Muscle layer of colon (tissue), 2 donors: ENCODE results near the gene TUBGCP3.

Source experiments
- H3K27ac ChIP-seq: one replicate; pipeline ENCODE4 v1.7.0; 2013; ENCODE audit warnings: low read depth, mild to moderate bottlenecking, low read length, moderate library complexity
- H3K27me3 ChIP-seq, 2 donors: one replicate each; pipeline ENCODE4 v1.7.0; 2013; ENCODE audit warnings: low read length in 2 of 2, mild to moderate bottlenecking in 2 of 2; ENCODE audit not compliant: insufficient read depth in 2 of 2, control insufficient read depth in 1 of 2
- H3K36me3 ChIP-seq: one replicate; pipeline ENCODE4 v1.7.0; 2013; ENCODE audit warnings: mild to moderate bottlenecking, low read length; ENCODE audit not compliant: insufficient read depth
- H3K4me1 ChIP-seq: one replicate; pipeline ENCODE4 v1.7.0; 2013; ENCODE audit warnings: mild to moderate bottlenecking, low read length; ENCODE audit not compliant: insufficient read depth
- H3K4me3 ChIP-seq, 2 donors: one replicate each; pipeline ENCODE4 v1.7.0; 2013; ENCODE audit warnings: low read length in 2 of 2, low read depth in 1 of 2, mild to moderate bottlenecking in 1 of 2, moderate library complexity in 1 of 2
- H3K9ac ChIP-seq: one replicate; pipeline ENCODE4 v1.7.0; 2013; ENCODE audit warnings: low read length
- H3K9me3 ChIP-seq: one replicate; pipeline ENCODE4 v1.7.0; 2013; ENCODE audit warnings: mild to moderate bottlenecking, low read length
- donor health status: abdominal sarcoma.
- donor health status: Adenocarcinoma of cecum.

Gene TUBGCP3

DNA sequence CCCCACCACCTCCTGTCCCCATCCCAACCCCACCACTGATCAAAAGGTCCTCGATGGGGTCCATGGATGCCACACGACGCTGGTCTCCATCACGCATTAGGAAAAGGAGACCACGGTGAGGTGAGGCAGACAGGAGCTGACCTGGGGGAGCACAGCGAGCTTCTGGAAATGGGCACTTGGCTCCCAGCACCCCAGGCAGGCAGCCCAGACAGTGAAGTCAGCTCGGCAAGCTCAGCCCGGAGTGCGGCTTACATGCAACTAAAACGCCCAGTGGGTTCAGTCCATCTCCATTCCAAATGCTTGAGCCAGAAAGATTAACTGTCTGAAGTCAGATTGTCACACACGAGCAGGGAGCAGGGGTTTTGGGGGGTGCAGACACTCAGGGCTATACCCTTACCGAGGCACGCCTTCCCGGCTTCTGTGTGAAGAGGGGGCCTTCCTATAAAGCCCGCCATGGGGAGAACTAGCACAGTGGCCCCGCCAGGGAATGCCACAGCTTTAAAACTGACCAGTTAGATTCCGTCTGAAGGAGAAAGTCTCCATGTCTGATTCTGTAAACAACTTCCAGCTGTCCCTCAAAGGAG lies 132.4 kb downstream of the TUBGCP3 start:
- Histone ChIP-seq H3K4me1 (no peaks in the 10 kb centered on the region), H3K9ac (no peak overlapping the region), H3K9me3 (no peaks in the 10 kb centered on the region), H3K36me3 (no peaks in the 10 kb centered on the region), H3K4me3 (no peak overlapping the region), H3K27ac (no peak overlapping the region), H3K27me3 (no peaks in the 10 kb centered on the region)

DNA sequence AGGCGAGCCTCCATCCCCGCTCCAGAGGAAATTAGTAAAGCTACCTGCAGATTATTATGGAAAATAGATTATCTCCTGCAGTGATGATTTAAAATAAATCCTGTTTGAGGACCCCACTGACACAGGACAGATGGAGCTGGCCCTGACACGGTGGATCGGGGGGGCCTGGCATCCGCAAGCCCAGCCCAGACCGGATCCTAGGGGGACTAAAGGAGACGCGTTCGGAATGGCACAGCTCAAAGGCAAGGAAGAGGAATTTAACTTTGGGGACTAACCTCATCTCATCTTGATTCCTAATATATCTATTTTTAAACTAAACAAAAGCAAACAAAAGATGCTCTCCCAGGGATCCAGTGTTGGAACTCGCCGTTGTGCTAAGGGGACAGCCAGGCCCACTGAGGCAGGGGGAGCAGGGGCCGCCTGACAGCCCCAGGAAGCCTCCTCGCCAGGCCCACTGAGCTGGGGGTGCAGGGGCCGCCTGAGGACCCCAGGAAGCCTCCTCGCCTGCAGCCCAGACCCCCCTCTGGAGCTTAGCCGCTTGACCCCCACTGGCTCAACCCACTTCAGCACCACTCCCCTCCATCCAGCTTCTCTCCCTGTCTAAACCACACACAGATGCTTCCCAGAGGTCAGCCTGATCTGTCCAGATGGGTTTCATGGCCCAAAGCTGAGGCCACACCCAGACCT lies 133.2 kb downstream of the TUBGCP3 start:
- Histone ChIP-seq H3K27me3 (no peaks in the 10 kb centered on the region), H3K4me1 (no peaks in the 10 kb centered on the region)

DNA sequence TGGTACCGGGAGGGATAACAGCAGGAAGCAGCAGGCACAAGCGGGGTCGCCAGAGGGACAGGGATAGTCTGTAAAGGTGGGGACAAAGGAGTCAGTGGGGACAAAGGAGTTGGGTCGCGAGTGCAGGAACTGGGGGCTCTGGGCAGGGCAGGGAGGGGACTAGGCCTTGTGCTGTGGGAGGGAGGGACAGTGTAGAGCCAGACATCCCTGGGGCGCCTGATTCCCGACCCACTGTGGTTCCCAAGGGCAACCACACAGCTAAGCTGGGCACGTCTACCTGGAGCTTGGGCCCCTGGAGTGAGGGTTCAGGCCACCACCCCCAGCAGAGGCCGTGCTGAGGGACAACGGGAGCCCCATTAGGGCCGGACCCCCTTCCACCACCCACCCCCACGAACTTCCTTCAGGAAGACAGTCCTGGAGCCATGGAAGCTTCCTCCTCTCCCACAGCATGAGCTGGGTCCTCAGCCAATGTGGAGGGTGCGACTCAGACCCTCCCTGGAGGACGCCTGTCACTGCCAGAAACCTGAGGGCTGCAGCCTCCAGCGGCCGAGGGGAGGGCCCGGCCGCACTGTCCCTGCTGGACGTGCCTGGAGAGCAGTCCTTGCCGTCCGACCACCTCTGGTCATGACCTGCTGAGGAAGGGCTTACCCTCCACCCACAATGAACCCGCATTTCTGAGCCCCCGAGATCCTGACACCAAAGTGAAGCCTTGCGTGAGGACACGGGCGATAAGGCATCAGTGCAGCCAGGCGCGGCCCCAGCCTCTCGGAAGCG lies 133.9 kb downstream of the TUBGCP3 start:
- no peaks in the 10 kb centered on the region for H3K9me3 ChIP-seq
- H3K4me1 ChIP-seq, result no peaks in the 10 kb centered on the region
- H3K27ac ChIP-seq, result no peak overlapping the region
- H3K27me3 ChIP-seq, result no peaks in the 10 kb centered on the region
- H3K36me3 ChIP-seq, result no peaks in the 10 kb centered on the region
- no peak overlapping the region for H3K9ac ChIP-seq
- H3K4me3 ChIP-seq, result no peak overlapping the region

More for the DNA sequence above, 133.2 kb downstream of the TUBGCP3 start:
- Histone ChIP-seq H3K9me3 (no peaks in the 10 kb centered on the region), H3K4me3 (no peak overlapping the region), H3K36me3 (no peaks in the 10 kb centered on the region), H3K27ac (no peak overlapping the region), H3K9ac (no peak overlapping the region)

DNA sequence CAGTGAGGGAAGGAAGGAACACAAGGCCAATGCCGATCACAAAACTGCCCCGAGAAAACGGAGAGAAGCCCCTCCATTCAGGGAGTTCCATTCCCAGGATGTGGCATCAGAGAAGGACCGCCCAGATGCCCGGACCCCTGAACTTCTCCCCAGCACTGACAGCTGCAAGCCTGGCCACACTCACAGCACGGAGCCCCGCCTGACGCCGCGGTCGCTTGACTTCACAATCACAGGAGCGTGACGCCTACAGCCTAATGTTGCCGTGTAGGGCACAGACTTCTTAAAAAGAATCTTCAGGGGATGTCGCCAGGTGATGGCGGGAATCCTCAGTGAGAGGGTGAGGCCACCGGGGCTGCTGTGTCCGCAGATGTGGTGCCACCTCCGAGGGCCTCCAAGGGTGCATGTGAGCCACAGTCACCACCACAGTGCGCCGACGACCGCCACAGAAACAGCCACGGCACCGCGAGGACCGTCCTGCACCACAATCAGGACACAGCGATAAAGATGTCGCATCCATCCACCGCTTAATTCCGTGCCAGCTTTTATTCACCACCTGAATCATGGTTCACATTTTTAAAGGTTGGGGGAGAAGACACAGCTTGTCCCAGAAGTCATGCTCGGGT lies 134.6 kb downstream of the TUBGCP3 start:
- H3K9ac ChIP-seq, result no peak overlapping the region
- H3K27ac ChIP-seq, result no peak overlapping the region
- no peaks in the 10 kb centered on the region for H3K27me3 ChIP-seq
- H3K4me3 ChIP-seq, result no peak overlapping the region
- H3K36me3 ChIP-seq, result no peaks in the 10 kb centered on the region
- H3K4me1 ChIP-seq, result no peaks in the 10 kb centered on the region
- no peaks in the 10 kb centered on the region for H3K9me3 ChIP-seq

DNA sequence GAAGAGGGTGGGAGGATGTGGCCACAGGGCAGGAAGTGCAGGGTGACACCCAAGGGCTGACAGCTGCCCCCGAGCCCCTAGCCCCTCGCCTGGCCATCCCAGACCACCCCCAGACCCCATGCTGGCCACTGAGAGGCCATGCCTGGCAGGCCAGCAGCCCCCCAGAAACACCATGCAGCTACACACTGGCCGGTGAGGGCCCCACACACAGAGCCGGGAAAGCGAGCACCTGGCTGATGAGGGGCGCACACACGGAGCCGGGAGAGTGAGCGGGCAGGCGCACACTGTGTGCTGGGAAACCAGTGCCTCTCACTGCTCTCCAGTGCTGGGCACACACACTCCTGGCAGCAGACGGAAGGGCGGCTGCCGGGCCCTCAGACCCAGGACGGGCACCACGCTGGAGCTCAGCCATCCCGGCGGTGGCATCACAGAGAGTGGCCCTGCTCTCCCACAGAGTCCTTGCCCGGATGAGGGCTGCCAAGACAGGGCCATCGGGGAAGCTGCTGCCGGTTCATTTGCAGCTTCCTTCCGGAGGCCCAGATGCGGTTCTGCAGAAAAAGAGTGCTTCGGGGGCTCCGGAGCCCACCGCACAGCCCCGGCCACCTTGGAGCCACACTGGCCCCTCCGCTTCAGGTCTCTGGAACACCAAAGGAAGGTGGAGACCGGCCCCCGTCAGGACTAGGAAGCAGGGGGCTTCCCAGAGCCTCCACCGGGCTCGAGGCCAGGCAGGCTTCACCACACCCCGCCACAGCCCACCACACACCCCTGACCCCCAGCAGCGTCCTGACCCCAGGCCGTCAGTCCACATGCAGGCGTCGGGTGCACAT lies 135.4 kb downstream of the TUBGCP3 start:
- no peak overlapping the region for H3K27ac ChIP-seq
- H3K36me3 ChIP-seq, result no peaks in the 10 kb centered on the region
- H3K4me3 ChIP-seq, result no peak overlapping the region
- H3K9me3 ChIP-seq, result no peaks in the 10 kb centered on the region
- H3K27me3 ChIP-seq, result no peaks in the 10 kb centered on the region
- no peak overlapping the region for H3K9ac ChIP-seq
- no peaks in the 10 kb centered on the region for H3K4me1 ChIP-seq

DNA sequence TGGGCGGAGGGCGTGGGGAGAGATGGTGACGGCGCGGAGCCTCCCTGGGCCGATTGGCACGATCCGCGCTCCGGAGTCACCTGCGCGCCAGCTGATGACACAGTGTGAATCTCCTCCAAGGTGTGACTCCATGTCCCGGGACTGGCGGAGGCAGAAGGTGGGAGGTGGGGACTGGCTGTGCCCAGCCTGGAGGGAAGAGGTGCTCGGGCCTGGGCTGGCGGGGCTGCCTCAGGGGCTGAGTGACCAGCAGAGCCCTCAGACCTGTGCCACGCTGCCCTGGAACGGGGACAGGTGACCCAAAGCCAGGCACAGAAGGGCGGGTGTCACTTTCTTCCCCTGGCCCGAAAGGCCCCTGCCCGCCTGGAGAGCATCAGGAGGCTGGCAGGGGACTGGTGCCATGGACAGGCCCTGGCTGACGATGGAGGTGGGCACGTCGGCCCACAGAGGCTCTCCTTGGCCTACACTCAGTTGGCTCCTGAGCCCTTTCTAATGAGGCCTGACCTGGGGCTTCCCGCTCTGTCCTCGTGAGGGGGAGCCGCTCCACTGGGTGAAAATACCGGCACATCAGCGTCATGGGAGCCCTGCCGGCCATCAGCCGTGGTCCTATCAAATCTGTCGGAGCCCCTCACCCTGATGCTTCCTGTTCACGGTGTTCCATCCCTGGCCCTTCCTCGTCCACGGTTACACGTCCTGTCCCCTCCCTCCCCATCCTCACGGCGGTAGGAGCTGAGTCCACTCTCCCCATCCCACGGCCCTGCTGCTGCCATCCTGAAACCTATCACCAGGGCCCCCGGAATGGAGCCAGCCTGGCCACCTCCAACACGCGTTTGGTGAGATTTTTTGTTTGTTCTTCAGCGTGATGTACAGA lies 136.2 kb downstream of the TUBGCP3 start:
- Histone ChIP-seq H3K36me3 (no peaks in the 10 kb centered on the region), H3K9me3 (no peaks in the 10 kb centered on the region), H3K4me3 (no peak overlapping the region), H3K27me3 (no peaks in the 10 kb centered on the region), H3K9ac (no peak overlapping the region), H3K4me1 (no peaks in the 10 kb centered on the region), H3K27ac (no peak overlapping the region)

DNA sequence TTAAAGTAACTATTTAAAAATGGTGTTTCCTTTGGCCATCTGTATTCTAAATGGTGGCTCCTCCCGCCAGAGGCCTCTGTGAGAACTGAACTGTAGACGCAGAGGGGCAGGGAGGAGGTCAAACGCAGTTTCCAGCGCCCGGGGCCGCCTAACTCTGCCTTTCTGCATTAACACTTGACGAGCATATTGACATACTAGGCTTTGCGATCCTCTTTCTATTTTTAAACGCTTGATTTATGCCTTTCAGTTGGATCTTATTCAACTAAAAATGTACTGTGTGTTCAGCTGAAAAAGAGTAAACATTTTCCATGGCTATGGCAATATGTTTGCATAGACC lies 137.1 kb downstream of the TUBGCP3 start:
- no peaks in the 10 kb centered on the region for H3K4me1 ChIP-seq
- no peaks in the 10 kb centered on the region for H3K36me3 ChIP-seq
- H3K27ac ChIP-seq, result no peak overlapping the region
- H3K9ac ChIP-seq, result no peak overlapping the region
- H3K4me3 ChIP-seq, result no peak overlapping the region
- H3K27me3 ChIP-seq, result no peaks in the 10 kb centered on the region
- H3K9me3 ChIP-seq, result no peaks in the 10 kb centered on the region

DNA sequence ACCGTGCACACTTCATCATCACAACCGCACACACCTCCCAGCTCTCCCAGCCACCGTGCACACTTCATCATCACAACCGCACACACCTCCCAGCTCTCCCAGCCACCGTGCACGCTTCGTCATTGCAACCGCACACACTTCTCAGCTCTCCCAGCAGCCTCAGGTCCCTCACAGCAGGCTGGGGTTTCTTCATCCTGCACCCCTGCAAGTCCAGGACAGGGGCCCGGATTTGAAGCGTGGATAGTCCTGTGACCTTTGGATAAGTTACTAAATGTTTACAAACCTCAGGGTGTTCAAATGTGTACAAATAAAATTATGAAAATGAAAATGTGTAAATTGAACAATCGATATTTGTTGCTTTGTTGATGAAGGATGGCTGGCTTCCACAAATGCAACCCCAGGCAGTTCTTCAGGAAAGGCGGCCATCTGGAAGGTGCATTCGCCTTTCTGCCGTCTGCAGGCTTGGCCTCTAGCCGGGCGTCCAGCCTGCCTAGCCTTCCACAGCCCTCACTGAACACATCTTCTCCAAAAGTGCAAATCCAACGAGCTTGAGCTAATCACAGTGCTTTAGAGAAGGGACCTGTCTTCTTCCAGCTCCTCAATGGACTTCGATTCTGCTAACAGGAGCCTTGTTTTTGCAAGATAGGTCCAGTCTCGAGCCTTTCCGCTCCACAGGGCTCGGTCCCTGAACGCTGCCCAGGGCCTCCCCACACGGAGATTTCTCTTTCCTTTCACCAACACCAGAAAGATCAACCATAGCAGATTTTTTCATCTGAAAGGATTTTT lies 137.6 kb downstream of the TUBGCP3 start:
- no peak overlapping the region for H3K9ac ChIP-seq
- H3K36me3 ChIP-seq, result no peaks in the 10 kb centered on the region
- H3K27me3 ChIP-seq, result no peaks in the 10 kb centered on the region

DNA sequence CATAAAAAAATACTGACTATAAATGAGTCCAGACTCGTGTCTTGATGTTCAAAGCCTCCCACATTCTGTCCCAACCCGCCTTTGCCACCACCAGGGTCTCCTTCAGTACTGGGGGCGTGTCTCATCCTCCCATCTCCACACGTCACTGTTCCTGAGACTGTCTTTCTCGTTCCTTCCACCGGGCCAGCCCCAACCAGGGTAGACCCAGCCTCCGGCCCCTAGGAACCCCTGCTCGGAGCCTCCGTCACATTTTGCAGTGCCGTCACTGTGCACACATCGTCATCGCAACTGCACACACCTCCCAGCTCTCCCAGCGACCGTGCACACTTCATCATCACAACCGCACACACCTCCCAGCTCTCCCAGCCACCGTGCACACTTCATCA lies 138.4 kb downstream of the TUBGCP3 start:
- Histone ChIP-seq H3K9ac (no peak overlapping the region), H3K27ac (no peak overlapping the region), H3K4me3 (no peak overlapping the region), H3K27me3 (peaks cover 0 to 6% of the 10 kb centered on the region in 2 donors), H3K9me3 (no peaks in the 10 kb centered on the region), H3K36me3 (no peaks in the 10 kb centered on the region), H3K4me1 (no peaks in the 10 kb centered on the region)

More for the DNA sequence above, 137.6 kb downstream of the TUBGCP3 start:
- Histone ChIP-seq H3K4me3 (no peak overlapping the region), H3K4me1 (no peaks in the 10 kb centered on the region), H3K9me3 (no peaks in the 10 kb centered on the region), H3K27ac (no peak overlapping the region)
